CD8-positive, alpha-beta memory T cell (primary cell): ENCODE measurements around the gene PSMG3. TPM values are rescaled to one million over a fixed set of nuclear protein-coding genes. Genes with fewer than 3 reads are reported as not detected.

Experiments
- CTCF ChIA-PET: fragments of 350-600 bp; sonication (Branson Sonifier 250); formaldehyde crosslinking; loops from one replicate; lab custom pipeline; 2021; ENCODE audit warnings: antibody characterized with exemption; lab: Charles Lee
- POLR2A ChIA-PET: fragments of 350-600 bp; sonication (Branson Sonifier 250); formaldehyde crosslinking; loops from one replicate; lab custom pipeline; 2021; ENCODE audit warnings: antibody characterized with exemption; lab: Charles Lee
- DNase-seq, 5 donors: peaks; one replicate each; pipeline versions ENCODE4 v3.0.0 to v3.0.0-alpha.2; 2020 to 2022; ENCODE audit warnings: mixed read lengths in 1 of 5
- H3K27ac ChIP-seq: one replicate; pipeline ENCODE4 v1.7.0; 2013; ENCODE audit warnings: low read depth, mild to moderate bottlenecking, low read length, moderate library complexity
- H3K27me3 ChIP-seq: 2 replicates; pipeline ENCODE4 v1.7.0; 2013; ENCODE audit warnings: low read length, mild to moderate bottlenecking; ENCODE audit not compliant: insufficient read depth, poor library complexity, severe bottlenecking
- H3K36me3 ChIP-seq: 2 replicates; pipeline ENCODE4 v1.7.0; 2013; ENCODE audit warnings: mild to moderate bottlenecking, low read length, moderate library complexity; ENCODE audit not compliant: insufficient read depth
- H3K4me1 ChIP-seq: 2 replicates; pipeline ENCODE4 v1.7.0; 2013; ENCODE audit warnings: mild to moderate bottlenecking, low read length, moderate library complexity; ENCODE audit not compliant: insufficient read depth
- H3K4me3 ChIP-seq: 2 replicates; pipeline ENCODE4 v1.7.0; 2013; ENCODE audit warnings: mild to moderate bottlenecking, low read length
- H3K9me3 ChIP-seq: 2 replicates; pipeline ENCODE4 v1.7.0; 2013; ENCODE audit warnings: mild to moderate bottlenecking, low read length
- H3K27ac Mint-ChIP-seq, 8 donors: one replicate each; pipeline ENCODE4 v1.8.0; 2020 to 2021; ENCODE audit warnings: mixed read lengths in 8 of 8, mild to moderate bottlenecking in 6 of 8, inconsistent platforms in 3 of 8, moderate library complexity in 3 of 8
- H3K27me3 Mint-ChIP-seq, 2 donors: one replicate each; pipeline ENCODE4 v1.8.0; 2020 to 2021; ENCODE audit warnings: mixed read lengths in 2 of 2, mild to moderate bottlenecking in 1 of 2, moderate library complexity in 1 of 2
- H3K36me3 Mint-ChIP-seq, 3 donors: one replicate each; pipeline ENCODE4 v1.8.0; 2020 to 2021; ENCODE audit warnings: mixed read lengths in 3 of 3, inconsistent platforms in 1 of 3, mild to moderate bottlenecking in 1 of 3
- H3K4me1 Mint-ChIP-seq, 3 donors: one replicate each; pipeline ENCODE4 v1.8.0; 2020 to 2021; ENCODE audit warnings: mixed read lengths in 3 of 3, inconsistent platforms in 1 of 3, mild to moderate bottlenecking in 1 of 3
- H3K4me3 Mint-ChIP-seq, 7 donors: one replicate each; pipeline ENCODE4 v1.8.0; 2020 to 2021; ENCODE audit warnings: mixed read lengths in 7 of 7, mild to moderate bottlenecking in 6 of 7, moderate library complexity in 4 of 7, inconsistent platforms in 2 of 7
- H3K9me3 Mint-ChIP-seq, 5 donors: one replicate each; pipeline ENCODE4 v1.8.0; 2020 to 2022; ENCODE audit warnings: mixed read lengths in 5 of 5, mild to moderate bottlenecking in 3 of 5, moderate library complexity in 2 of 5, inconsistent platforms in 1 of 5
- polyA plus RNA-seq: library from polyadenylated mRNA; unstranded; fragments of 300-500 nt; fragmentation: Illumina TruSeq; gene quantifications from one replicate; pipeline ENCODE4 v1.2.3, GENCODE V29; 2021
- total RNA-seq, 2 experiments: library from RNA; stranded (reverse); gene quantifications; one replicate each; pipeline ENCODE4 v1.2.3, GENCODE V29; 2021

The PSMG3 gene, protein sequence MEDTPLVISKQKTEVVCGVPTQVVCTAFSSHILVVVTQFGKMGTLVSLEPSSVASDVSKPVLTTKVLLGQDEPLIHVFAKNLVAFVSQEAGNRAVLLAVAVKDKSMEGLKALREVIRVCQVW
- total RNA-seq, result 10 to 100 TPM; 71.0 to 80.7 TPM
- polyA plus RNA-seq, result 51.3 TPM

DNA sequence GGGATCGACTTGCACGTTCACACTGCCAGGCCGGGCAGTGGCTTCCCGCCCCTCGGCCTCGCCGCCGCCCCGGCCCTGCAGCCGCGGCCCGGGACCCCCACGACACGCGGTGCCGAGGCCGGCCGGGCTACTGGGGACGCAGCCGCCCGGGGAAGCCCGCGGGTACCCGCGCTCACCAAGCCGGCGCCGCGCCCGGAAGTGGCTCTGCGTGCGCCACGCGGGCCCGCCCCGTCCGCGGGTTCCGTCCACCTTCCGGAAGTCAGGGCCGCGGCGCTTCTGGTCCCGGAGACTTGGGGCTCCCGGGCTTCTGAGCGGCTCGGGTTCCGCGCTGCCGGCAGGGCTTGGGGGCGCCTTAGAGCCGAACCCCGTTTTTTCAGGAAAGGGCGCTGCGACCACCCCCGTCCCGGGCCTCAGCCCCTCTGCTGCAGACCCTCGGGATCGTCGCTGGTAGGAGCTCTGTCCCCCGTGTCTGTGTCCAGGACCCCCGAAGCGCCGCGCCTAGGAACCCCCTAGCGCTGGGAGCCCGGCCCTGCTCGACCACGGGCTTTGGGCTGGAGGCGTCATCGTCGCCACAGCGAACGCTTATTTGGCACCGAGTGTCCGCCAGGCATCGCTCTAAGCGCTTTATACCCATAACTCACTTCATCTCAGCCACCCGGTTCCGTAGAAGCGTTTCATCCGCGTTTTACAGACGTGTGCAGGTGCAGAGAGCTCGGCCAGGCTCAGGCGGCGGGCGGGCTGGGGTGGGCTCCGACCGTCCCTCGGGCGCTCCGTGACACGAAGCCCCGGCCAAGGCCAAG is at the start of gene PSMG3:
TSS of gene PSMG3 (minus strand) at position 200 of the 800 bp plus-strand sequence. CDS start 693 bp downstream, outside the sequence.
- no peaks in the 10 kb centered on the region for H3K9me3 Mint-ChIP-seq
- ChIA-PET POLR2A (interaction anchor here (0.6 to 1.2 kb wide), 3 partner anchors 38 to 784 kb away, joined by 4 to 6 read pairs (median 5); partner anchors contain the start of gene EIF3B), CTCF (no interaction called here)
- H3K27ac Mint-ChIP-seq, result peak within 1 kb of the TSS; percentile 84 to 98 (median 96)
- H3K4me1 ChIP-seq, result peaks cover 17% of the 10 kb centered on the region
- peak within 1 kb of the TSS; percentile 84 for H3K27ac ChIP-seq
- H3K4me1 Mint-ChIP-seq, result peaks cover 20 to 36% (median 34%) of the 10 kb centered on the region in 3 donors
- peaks cover 0 to 27% (median 2%) of the 10 kb centered on the region in 3 donors for H3K36me3 Mint-ChIP-seq
- peak within 1 kb of the TSS; percentile 89 for H3K4me3 ChIP-seq
- H3K27me3 Mint-ChIP-seq, result peaks cover 0 to 3% of the 10 kb centered on the region in 2 donors
- no peaks in the 10 kb centered on the region for H3K9me3 ChIP-seq
- H3K27me3 ChIP-seq, result no peaks in the 10 kb centered on the region
- DNase-seq, result peak; percentile 78 to 89 (median 83)
- H3K4me3 Mint-ChIP-seq, result peak within 1 kb of the TSS; percentile 83 to 93 (median 88)
- H3K36me3 ChIP-seq, result peaks cover 8% of the 10 kb centered on the region

DNA sequence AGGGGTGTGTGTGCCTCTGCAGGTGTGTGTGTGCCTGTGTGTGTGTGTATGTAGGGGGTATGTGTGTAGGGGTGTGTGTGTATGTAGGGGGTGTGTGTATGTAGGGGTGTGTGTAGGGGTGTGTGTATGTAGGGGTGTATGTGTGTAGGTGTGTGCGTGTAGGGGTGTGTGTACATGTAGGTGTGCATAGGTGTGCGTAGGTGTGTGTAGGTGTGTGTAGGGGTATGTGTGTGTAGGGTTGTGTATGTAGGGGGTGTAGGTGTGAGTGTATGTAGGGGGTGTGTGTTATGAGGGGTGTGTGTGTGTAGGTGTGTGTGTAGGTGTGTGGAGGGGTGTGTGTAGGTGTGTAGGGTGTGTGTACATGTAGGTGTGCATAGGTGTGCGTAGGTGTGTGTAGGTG is 48.6 kb upstream of the PSMG3 start:
- ChIA-PET POLR2A (no interaction called here), CTCF (no interaction called here)
- H3K4me3 Mint-ChIP-seq, result no peak overlapping the region
- Histone ChIP-seq H3K27me3 (no peaks in the 10 kb centered on the region), H3K9me3 (no peaks in the 10 kb centered on the region), H3K4me1 (no peaks in the 10 kb centered on the region), H3K27ac (no peak overlapping the region), H3K36me3 (no peaks in the 10 kb centered on the region), H3K4me3 (no peak overlapping the region)
- H3K27ac Mint-ChIP-seq, result no peak overlapping the region
- peaks cover 0 to 3% of the 10 kb centered on the region in 2 donors for H3K27me3 Mint-ChIP-seq
- no peak for DNase-seq
- no peaks in the 10 kb centered on the region for H3K4me1 Mint-ChIP-seq
- H3K36me3 Mint-ChIP-seq, result no peaks in the 10 kb centered on the region
- peaks cover 0 to 1% (median 0%) of the 10 kb centered on the region in 5 donors for H3K9me3 Mint-ChIP-seq

DNA sequence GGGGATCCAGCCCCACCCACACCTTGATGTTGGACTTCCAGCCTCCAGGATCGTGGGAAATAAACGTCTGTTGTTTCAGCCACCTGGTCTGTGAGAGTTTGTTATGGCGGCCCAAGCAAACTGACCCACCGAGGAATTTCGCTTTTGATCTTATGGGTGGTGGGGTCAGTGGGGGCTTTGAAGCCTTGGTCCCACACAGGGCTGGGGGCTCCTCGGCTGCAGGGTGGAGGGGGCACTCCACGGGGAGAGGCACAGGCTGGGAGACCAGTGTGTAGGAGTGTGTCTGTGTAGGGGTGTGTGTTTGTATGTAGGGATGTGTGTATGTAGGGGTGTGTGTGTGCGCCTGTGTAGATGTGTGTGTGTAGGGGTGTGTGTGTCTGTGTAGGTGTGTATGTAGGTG is 48.1 kb upstream of the PSMG3 start:
- Mint-ChIP-seq H3K4me3 (no peak overlapping the region), H3K4me1 (no peaks in the 10 kb centered on the region), H3K9me3 (peaks cover 0 to 1% (median 0%) of the 10 kb centered on the region in 5 donors), H3K36me3 (no peaks in the 10 kb centered on the region), H3K27me3 (peaks cover 0 to 3% of the 10 kb centered on the region in 2 donors), H3K27ac (peak overlapping the region in 1 of 8 donors; percentile 31)
- Histone ChIP-seq H3K4me3 (no peak overlapping the region), H3K36me3 (no peaks in the 10 kb centered on the region), H3K9me3 (no peaks in the 10 kb centered on the region), H3K27ac (no peak overlapping the region), H3K4me1 (no peaks in the 10 kb centered on the region), H3K27me3 (no peaks in the 10 kb centered on the region)
- ChIA-PET POLR2A (no interaction called here), CTCF (no interaction called here)
- no peak for DNase-seq

DNA sequence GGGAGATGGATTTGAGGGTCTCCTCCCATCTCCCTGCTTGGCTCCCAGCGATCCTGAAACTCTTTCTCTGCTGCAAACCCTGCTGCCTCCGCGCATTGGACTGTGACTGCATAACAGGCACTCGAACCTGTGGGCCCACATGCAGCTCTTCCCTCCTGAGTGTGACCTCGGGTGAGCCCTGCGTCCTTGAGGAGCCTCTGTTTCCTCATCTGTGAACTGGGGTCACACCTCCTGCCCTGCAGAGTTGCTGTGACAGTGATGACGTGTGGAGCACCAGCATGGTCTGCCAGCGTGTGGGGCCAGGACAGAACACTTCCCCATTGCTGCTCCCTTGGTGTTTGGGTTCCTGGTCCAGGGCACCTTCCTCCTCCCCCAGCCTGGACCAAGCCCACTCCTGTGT is 46.9 kb upstream of the PSMG3 start:
- Histone ChIP-seq H3K27me3 (no peaks in the 10 kb centered on the region), H3K36me3 (no peaks in the 10 kb centered on the region), H3K4me3 (no peak overlapping the region), H3K27ac (no peak overlapping the region), H3K4me1 (no peaks in the 10 kb centered on the region), H3K9me3 (no peaks in the 10 kb centered on the region)
- ChIA-PET CTCF (no interaction called here), POLR2A (no interaction called here)
- Mint-ChIP-seq H3K27me3 (peaks cover 3 to 4% of the 10 kb centered on the region in 2 donors), H3K9me3 (peaks cover 0 to 1% (median 0%) of the 10 kb centered on the region in 5 donors), H3K36me3 (no peaks in the 10 kb centered on the region), H3K4me3 (no peak overlapping the region), H3K4me1 (no peaks in the 10 kb centered on the region), H3K27ac (no peak overlapping the region)
- no peak for DNase-seq

DNA sequence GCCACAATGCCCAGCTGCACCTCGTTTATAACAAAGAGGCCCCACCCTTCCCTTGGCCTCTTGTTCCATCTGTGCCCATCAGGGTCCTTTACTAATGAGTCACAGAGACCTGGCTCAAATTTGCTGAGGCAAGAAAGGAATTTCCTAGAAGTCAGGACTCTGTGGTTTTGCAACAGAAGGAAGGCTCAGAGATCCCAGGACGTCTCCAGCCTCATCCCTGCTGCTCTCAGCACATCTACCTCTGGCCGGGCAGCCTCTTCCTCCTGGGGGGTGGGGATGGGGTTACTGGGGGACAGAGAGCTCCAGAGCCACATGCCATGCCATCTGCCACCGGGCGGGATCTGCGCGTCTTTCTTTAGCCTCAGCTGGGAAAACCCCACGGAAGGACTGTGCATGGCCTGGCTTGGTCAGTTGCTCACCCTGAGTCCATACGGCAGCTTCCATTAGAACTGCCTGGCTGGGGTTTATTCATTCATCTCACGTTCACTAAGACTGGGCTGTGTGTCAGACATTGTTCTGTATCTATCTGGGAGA is 41.9 kb upstream of the PSMG3 start:
- H3K27ac ChIP-seq, result no peak overlapping the region
- no peak overlapping the region for H3K4me3 ChIP-seq
- H3K36me3 ChIP-seq, result no peaks in the 10 kb centered on the region
- POLR2A ChIA-PET, result no interaction called here
- no peaks in the 10 kb centered on the region for H3K27me3 ChIP-seq
- Mint-ChIP-seq H3K9me3 (peaks cover 0 to 1% (median 0%) of the 10 kb centered on the region in 5 donors), H3K36me3 (no peaks in the 10 kb centered on the region), H3K4me1 (no peaks in the 10 kb centered on the region), H3K27ac (no peak overlapping the region), H3K27me3 (peaks cover 8 to 24% of the 10 kb centered on the region in 2 donors), H3K4me3 (no peak overlapping the region)
- CTCF ChIA-PET, result no interaction called here
- no peaks in the 10 kb centered on the region for H3K4me1 ChIP-seq
- no peaks in the 10 kb centered on the region for H3K9me3 ChIP-seq
- DNase-seq, result no peak

DNA sequence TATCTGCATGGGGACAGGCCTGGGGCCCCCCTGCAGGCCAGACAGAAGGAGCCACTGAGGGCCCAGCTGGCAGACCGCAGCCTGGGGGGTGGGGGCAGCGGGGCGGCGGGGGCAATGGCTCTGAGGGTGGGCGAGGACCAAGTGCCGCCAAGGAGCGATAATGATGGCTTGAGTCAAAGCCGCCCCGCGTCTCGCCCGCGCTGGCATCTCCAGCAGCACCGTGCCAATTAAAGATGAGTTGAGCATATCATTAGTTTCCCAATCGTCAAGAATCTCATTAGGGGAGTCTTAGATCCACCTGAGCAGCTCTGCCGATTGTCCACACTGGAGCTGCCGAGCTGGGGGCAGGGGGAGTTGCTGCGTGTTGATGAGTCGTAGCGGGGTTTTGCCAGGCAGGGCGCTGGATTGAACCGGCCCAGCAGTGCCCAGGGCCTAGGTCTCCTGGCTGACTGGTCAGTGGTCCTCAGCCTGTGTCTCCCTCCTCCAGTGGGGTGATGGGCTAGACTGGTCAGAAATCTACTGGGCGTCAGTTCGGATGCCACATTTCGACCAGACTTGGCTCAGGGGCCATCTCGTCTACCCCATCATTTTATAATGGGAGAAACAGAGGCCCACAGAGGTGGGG is 41.0 kb upstream of the PSMG3 start:
- Histone ChIP-seq H3K27me3 (no peaks in the 10 kb centered on the region), H3K4me3 (no peak overlapping the region), H3K36me3 (no peaks in the 10 kb centered on the region), H3K4me1 (no peaks in the 10 kb centered on the region), H3K27ac (no peak overlapping the region), H3K9me3 (no peaks in the 10 kb centered on the region)
- Mint-ChIP-seq H3K4me1 (no peaks in the 10 kb centered on the region), H3K4me3 (no peak overlapping the region), H3K27ac (no peak overlapping the region), H3K27me3 (peaks cover 6 to 25% of the 10 kb centered on the region in 2 donors), H3K36me3 (no peaks in the 10 kb centered on the region), H3K9me3 (peaks cover 0 to 1% (median 0%) of the 10 kb centered on the region in 5 donors)
- POLR2A ChIA-PET, result no interaction called here
- CTCF ChIA-PET, result no interaction called here
- no peak for DNase-seq

DNA sequence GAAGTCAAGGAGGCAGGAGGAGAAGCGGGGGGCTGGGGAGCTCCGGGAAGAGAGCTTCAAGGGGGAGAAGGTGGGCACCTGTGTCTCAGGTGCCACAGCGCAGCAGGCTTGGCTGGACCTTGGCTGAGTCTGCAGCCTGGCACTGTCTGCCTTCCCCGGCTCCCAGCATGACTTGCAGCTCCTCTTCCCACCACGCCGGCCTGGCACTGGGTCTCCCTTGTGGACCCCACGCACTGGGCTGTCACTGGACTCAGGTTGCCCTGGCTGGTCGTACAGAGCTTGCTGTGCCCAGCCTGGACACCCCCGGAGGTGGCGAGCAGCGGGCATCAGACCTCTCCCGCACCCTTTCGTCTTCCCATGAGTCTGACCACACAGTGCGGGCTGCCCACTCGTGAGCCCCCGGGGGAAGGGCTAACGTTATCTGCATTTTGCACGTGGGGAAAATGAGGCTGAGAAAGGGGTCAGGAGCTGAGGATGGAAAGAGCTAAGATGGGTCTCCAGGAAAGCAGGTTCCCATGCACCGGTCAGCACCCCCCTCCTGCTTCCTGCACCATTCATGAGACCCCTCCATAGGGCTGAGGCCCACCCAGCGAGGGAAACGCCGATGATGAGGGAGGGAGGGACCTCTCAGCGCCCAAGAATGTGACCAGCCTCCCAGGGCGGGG is 40.3 kb upstream of the PSMG3 start:
- H3K27ac ChIP-seq, result no peak overlapping the region
- no peak overlapping the region for H3K4me3 ChIP-seq
- no peaks in the 10 kb centered on the region for H3K36me3 ChIP-seq
- no peaks in the 10 kb centered on the region for H3K4me1 Mint-ChIP-seq
- no peaks in the 10 kb centered on the region for H3K4me1 ChIP-seq
- ChIA-PET POLR2A (no interaction called here), CTCF (no interaction called here)
- no peak overlapping the region for H3K27ac Mint-ChIP-seq
- H3K27me3 ChIP-seq, result no peaks in the 10 kb centered on the region
- H3K27me3 Mint-ChIP-seq, result peaks cover 6 to 29% of the 10 kb centered on the region in 2 donors
- H3K9me3 Mint-ChIP-seq, result peaks cover 0 to 1% (median 0%) of the 10 kb centered on the region in 5 donors
- H3K9me3 ChIP-seq, result no peaks in the 10 kb centered on the region
- no peak overlapping the region for H3K4me3 Mint-ChIP-seq
- no peaks in the 10 kb centered on the region for H3K36me3 Mint-ChIP-seq
- DNase-seq, result no peak
